Activated CD4-positive, alpha-beta T cell treated with anti-CD3 and anti-CD28 coated beads, Interleukin-2, amount 10 ng/mL, durations not matched to agents 24 days and 14 days (primary cell): ENCODE results near the gene BACE1-AS. TPM values are rescaled to one million over a fixed set of nuclear protein-coding genes. Genes with fewer than 3 reads are reported as not detected.
A peak's percentile ranks its signal among the peaks of the same experiment; 100 is the strongest.
"Not testable (repeated sequence)": the region's sequence is repeated elsewhere in the genome, so short reads cannot be mapped to it uniquely, and the experiment has no call there.

Experiments
- DNase-seq: peaks from one replicate; pipeline ENCODE4 v3.0.0; 2022
- H3K27ac Mint-ChIP-seq: one replicate; pipeline ENCODE4 v1.8.0; 2022; ENCODE audit warnings: mild to moderate bottlenecking, mixed read lengths
- H3K27me3 Mint-ChIP-seq: one replicate; pipeline ENCODE4 v1.8.0; 2022; ENCODE audit warnings: mixed read lengths
- H3K36me3 Mint-ChIP-seq: one replicate; pipeline ENCODE4 v1.8.0; 2022; ENCODE audit warnings: low read depth, mild to moderate bottlenecking, mixed read lengths
- H3K4me1 Mint-ChIP-seq: one replicate; pipeline ENCODE4 v1.8.0; 2021; ENCODE audit warnings: mixed read lengths
- H3K4me3 Mint-ChIP-seq: one replicate; pipeline ENCODE4 v1.8.0; 2022; ENCODE audit warnings: mild to moderate bottlenecking, moderate library complexity, mixed read lengths
- H3K9me3 Mint-ChIP-seq: one replicate; pipeline ENCODE4 v1.8.0; 2021; ENCODE audit warnings: mixed read lengths
- intact Hi-C: fragments of 100-400 bp; cut with micrococcal nuclease; formaldehyde crosslinking; loops from one replicate; pipeline ENCODE4 v1.15.1; 2023
- total RNA-seq: library from RNA; stranded (reverse); gene quantifications from 2 replicates; pipeline ENCODE4 v1.2.3, GENCODE V29; 2022

Gene BACE1-AS
- total RNA-seq, 1 donor from 2014 or later, result 5.5 TPM

DNA sequence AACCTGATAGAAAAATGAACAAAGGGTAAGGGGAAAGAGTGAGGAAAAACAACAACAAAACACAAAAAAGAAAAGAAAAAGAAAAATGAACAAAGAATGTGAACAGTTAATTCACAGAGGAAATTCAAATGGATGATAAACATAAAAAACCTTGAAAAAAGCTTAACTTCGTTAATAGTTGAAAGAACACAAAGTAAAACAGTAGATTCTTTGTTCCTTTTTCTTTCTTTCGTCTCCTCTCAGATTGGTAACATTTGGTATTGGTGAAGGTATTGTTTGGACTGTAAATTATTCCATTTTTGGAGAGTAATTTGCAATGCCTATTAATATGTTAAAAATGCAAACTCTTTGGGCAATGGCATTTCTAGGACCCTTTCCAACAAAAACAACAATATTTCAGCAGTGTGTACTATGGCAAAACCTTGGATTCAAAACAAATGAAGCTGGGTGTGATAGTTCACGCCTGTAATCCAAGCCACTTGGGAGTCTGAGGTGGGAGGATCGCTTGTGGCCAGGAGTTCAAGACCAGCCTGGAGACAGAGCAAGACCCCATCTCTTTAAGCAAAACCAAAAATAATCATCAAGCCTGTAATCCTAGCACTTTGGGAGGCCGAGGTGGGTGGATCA lies 28.2 kb downstream of the BACE1-AS start:
- Mint-ChIP-seq H3K9me3 (no peaks in the 10 kb centered on the region), H3K27ac (no peak overlapping the region), H3K4me3 (no peak overlapping the region), H3K4me1 (peaks cover 4% of the 10 kb centered on the region), H3K36me3 (no peaks in the 10 kb centered on the region), H3K27me3 (peaks cover 49% of the 10 kb centered on the region)
- DNase-seq, result no peak
- intact Hi-C loops, result no loop called here

DNA sequence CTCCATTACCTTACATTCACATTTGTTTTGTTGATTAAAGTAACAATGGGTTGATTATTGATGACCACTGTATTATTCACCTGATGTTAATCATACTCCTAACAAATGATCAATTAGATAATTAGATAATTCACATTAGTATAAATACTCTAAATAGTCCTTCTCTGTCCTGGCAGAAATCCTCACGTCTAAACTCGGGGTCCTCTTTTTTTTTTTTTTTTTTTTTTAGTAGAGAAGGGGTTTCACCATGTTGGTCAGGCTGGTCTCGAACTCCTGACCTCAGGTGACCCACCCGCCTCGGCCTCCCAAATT lies 36.1 kb downstream of the BACE1-AS start:
- not testable (repeated sequence) for H3K27ac Mint-ChIP-seq, H3K9me3 Mint-ChIP-seq, DNase-seq, H3K27me3 Mint-ChIP-seq, H3K36me3 Mint-ChIP-seq, H3K4me3 Mint-ChIP-seq
- peaks cover 12% of the 10 kb centered on the region for H3K4me1 Mint-ChIP-seq
- intact Hi-C loops, result loop anchor here (1.0 to 2.0 kb wide), 2 partner anchors 97 to 148 kb away; partner anchors contain the start of gene SIDT2

DNA sequence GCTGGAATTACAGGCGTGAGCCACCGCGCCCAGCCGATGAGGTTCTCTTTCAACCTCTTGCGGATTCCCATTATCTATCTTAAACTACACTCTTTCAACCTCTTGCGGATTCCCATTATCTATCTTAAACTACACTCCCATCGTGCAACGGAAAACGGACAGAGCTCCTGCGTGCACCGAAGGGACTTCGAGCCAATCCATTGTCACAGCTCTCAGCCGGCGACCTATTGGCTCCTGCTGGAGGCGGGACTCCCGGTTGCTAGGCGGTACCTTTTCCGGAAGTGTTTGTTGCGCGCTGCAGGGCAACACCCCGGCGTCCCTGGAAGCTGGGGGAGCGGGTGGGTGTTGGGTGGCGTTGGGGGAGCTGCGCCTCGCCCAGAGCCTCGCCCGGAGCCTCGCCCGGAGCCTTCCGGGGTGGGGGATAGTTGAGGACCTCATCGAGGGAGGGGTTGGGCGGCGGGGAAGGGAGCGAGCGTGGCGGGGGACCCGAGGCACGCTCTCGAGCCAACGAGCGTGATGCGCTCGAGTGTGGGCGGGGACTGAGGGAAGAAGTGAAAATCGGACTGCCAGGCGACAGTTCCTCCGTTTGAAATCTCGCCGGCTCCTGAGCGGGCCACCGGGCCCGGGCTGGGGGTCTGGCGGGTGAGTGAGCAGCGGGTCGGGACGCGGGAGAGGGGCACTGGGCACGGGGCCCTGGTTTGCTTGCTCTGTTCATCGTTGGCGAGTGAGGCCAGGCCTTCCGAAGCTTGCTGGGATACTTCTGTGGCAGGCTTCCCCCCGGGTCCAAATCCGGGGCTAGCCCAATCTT lies 36.6 kb downstream of the BACE1-AS start, which contains the start of gene CEP164:
CEP164 (plus strand) TSS at position 288 of the 808 bp plus-strand sequence. CDS start 10,733 bp downstream, outside the sequence.
- H3K27me3 Mint-ChIP-seq, result peaks cover 9% of the 10 kb centered on the region
- intact Hi-C loops, result loop anchor here (1.0 to 2.0 kb wide), 2 partner anchors 97 to 149 kb away; partner anchors contain the start of gene SIDT2
- H3K4me3 Mint-ChIP-seq, result peak within 1 kb of the TSS; percentile 62
- peak; percentile 98 for DNase-seq
- no peaks in the 10 kb centered on the region for H3K36me3 Mint-ChIP-seq
- H3K27ac Mint-ChIP-seq, result peak within 1 kb of the TSS; percentile 68
- H3K4me1 Mint-ChIP-seq, result peaks cover 15% of the 10 kb centered on the region
- H3K9me3 Mint-ChIP-seq, result no peaks in the 10 kb centered on the region

DNA sequence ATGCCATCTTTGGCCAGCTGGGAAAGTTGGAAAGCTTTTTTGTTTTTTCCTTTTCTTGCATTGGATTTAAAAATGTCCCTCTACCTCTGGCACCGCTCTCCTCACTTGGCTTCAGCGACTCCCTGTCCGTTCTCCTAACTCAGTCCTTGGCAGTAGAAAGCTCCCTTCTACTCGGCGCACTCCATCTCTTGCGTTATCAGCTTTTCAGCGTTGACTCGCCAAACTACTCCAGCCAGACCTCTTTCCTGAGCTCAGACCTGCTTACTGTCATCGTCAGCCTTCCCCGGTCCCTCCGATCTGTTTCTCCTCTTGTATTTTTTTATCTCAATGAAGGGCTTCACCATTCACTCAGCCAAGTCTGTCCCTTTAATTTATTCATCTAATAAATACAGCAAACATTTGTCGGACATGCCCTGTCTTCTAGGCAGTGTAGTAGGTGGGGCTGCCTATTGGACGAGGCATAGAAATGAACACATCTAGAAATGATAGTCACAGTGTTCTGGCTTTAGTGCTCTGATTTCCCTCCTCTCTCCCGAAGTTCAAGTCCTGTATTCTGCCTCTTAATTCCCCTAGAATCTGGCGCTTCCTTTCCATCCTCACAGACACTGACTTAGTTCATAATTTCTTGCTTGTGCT lies 37.3 kb downstream of the BACE1-AS start:
- peaks cover 15% of the 10 kb centered on the region for H3K4me1 Mint-ChIP-seq
- DNase-seq, result no peak
- H3K9me3 Mint-ChIP-seq, result no peaks in the 10 kb centered on the region
- H3K27ac Mint-ChIP-seq, result no peak overlapping the region
- peaks cover 5% of the 10 kb centered on the region for H3K27me3 Mint-ChIP-seq
- intact Hi-C loops, result no loop called here
- H3K36me3 Mint-ChIP-seq, result no peaks in the 10 kb centered on the region
- no peak overlapping the region for H3K4me3 Mint-ChIP-seq

DNA sequence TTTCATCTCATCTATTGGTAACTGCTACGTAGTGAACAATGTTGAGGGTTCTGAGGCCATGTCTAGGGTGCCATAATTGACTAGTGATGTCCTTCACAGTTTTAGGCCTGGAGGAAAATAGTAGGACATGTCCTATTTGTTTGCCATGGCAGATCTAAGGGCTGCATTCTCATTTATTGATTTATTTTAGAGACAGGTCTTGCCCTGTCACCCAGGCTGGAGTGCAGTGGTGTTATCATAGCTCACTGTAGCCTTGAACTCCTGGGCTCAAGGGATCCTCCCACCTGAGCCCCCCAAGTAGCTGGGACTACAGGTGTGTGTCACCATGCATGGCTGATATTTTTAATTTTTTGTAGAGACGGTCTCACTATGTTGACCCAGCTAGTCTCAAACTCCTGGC lies 41.7 kb downstream of the BACE1-AS start:
- Mint-ChIP-seq H3K9me3 (no peaks in the 10 kb centered on the region), H3K27me3 (no peaks in the 10 kb centered on the region), H3K36me3 (peaks cover 5% of the 10 kb centered on the region), H3K4me1 (peaks cover 10% of the 10 kb centered on the region), H3K27ac (no peak overlapping the region), H3K4me3 (no peak overlapping the region)
- intact Hi-C loops, result no loop called here
- no peak for DNase-seq

DNA sequence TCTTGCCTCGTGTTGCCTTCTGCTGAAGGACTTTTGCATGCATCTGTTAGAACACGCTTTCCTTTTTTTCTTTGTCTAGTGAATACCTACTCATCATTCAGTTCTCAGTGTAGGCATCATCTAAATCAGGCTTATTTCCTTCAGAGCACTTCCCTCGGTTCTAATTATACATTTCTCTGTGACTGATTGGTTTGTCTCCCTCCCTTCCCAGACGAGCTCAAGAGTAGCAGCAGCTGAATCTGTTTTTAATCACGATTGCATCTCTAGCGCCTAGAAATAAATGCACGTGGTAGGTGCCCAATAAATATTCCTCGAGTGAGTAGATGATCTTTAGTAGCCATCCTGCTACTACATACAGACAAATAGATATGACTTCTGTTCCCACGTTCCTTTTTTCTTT lies 42.8 kb downstream of the BACE1-AS start:
- Mint-ChIP-seq H3K27me3 (no peaks in the 10 kb centered on the region), H3K4me3 (no peak overlapping the region), H3K36me3 (peaks cover 9% of the 10 kb centered on the region), H3K4me1 (peaks cover 10% of the 10 kb centered on the region), H3K9me3 (no peaks in the 10 kb centered on the region), H3K27ac (no peak overlapping the region)
- intact Hi-C loops, result no loop called here
- DNase-seq, result no peak

DNA sequence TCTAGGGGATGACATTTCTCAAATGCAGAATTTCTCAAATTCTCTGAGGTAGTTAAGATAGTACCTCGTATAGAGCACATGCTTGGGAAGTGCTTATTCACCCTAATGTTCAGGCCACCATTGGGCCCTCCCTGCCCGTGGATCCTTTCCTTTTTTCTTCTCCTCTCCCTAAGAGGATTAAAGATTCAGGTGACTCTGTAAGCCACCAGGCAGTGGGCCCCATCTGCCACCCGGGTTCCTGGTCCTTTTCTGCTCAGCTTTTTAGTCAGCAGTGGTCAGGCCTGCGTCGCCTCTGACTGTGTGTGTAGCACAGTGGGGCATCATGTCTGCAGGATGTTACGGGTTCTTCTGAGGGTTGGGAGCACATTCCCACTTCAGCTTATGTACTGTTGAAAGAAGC lies 43.8 kb downstream of the BACE1-AS start:
- Mint-ChIP-seq H3K4me3 (no peak overlapping the region), H3K27me3 (no peaks in the 10 kb centered on the region), H3K9me3 (no peaks in the 10 kb centered on the region), H3K27ac (no peak overlapping the region), H3K36me3 (peaks cover 10% of the 10 kb centered on the region), H3K4me1 (peaks cover 10% of the 10 kb centered on the region)
- no peak for DNase-seq
- intact Hi-C loops, result no loop called here

DNA sequence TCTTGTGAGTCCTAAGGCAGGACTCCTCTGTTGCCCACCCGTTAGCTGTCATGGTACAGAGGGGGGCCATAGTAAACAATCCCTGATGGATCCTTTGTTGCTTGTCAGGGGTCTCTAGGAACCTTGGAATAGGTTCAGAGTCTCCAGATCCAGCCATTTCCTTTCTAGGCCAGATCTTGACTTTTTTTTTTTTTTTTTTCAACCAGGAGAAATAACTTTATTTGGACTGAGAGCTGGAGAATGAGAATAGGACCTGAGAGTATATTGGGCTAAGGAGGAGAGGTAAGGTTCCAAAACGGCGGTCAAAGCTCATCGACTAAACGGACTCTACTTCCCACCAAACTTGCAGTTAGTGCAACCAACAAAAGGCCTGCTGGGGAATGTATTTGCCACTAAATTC lies 44.3 kb downstream of the BACE1-AS start:
- Mint-ChIP-seq H3K4me1 (peaks cover 6% of the 10 kb centered on the region), H3K27me3 (no peaks in the 10 kb centered on the region), H3K4me3 (no peak overlapping the region), H3K36me3 (peaks cover 10% of the 10 kb centered on the region), H3K27ac (no peak overlapping the region), H3K9me3 (no peaks in the 10 kb centered on the region)
- intact Hi-C loops, result no loop called here
- DNase-seq, result no peak

DNA sequence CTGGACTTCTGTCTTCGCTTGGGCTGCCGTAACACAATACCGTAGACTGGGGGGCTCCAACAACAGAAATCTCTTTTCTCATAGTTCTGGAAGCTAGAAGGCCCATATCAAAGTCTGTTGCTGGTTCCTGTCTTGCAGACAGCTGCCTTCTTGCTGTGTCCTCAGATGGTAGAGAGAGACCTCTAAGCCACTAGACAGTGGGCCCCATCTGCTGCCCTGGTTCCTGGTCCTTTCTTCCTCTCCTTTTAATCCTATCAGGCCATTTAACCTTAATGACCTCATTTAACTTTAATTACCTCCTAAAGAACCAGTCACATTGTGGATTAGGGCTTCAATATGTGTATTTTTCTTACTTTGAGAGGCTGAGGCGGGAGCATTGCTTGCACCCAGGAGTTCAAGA lies 45.9 kb downstream of the BACE1-AS start:
- Mint-ChIP-seq H3K9me3 (no peaks in the 10 kb centered on the region), H3K27me3 (no peaks in the 10 kb centered on the region), H3K4me1 (peaks cover 3% of the 10 kb centered on the region), H3K36me3 (peaks cover 15% of the 10 kb centered on the region), H3K4me3 (no peak overlapping the region), H3K27ac (no peak overlapping the region)
- DNase-seq, result no peak
- intact Hi-C loops, result no loop called here

Other genes starting within 250 kb of the BACE1-AS start
- gene SIK3, start 192.9 kb upstream of the BACE1-AS start, total RNA-seq, result 38.4 and 38.7 TPM in 2 replicates
- gene PAFAH1B2, start 147.1 kb upstream of the BACE1-AS start, total RNA-seq, result 79.8 and 81.0 TPM in 2 replicates
- gene SIDT2, start 112.6 kb upstream of the BACE1-AS start, total RNA-seq, result 23.9 and 29.1 TPM in 2 replicates
- gene TAGLN, start 92.0 kb upstream of the BACE1-AS start, total RNA-seq, result 2.7 and 3.8 TPM in 2 replicates
- gene PCSK7, start 59.3 kb upstream of the BACE1-AS start, total RNA-seq, result 160 and 165 TPM in 2 replicates
- gene RNF214, start 58.7 kb upstream of the BACE1-AS start, total RNA-seq, result 22.0 and 23.2 TPM in 2 replicates
- 0.33 and 0.40 TPM in 2 replicates for gene BACE1, start 24.9 kb downstream of the BACE1-AS start, total RNA-seq
- 39.0 and 40.1 TPM in 2 replicates for gene CEP164, start 36.5 kb downstream of the BACE1-AS start, total RNA-seq